ENCODE data around the gene TRIM14. TPM values are rescaled to one million over a fixed set of nuclear protein-coding genes. Genes with fewer than 3 reads are reported as not detected.

TRIM14 gene
- total RNA-seq, 1 experiment from 2014 or later = 12.5 TPM

- Histone ChIP-seq H3K9ac (ENCODE audit: extremely low read depth, insufficient read length, low read length) (no peak overlapping the region), H3K4ac (ENCODE audit: low read depth, low read length) (no peak overlapping the region), H3K9me3 (ENCODE audit: control insufficient read depth, low read depth, low read length) (no peaks in the 10 kb centered on the region), H3K27me3 (ENCODE audit: insufficient read depth, low read length) (no peaks in the 10 kb centered on the region), H4K91ac (ENCODE audit: insufficient read length, low read depth, low read length) (no peak overlapping the region), H3K79me1 (ENCODE audit: insufficient read depth, low read depth, low read length, poor library complexity, severe bottlenecking) (no peaks in the 10 kb centered on the region), H3K4me1 (ENCODE audit: insufficient read depth, low read length) (peaks cover 2% of the 10 kb centered on the region; the same call in 1 of the 2 replicates), H2BK20ac (ENCODE audit: low read depth, low read length, poor library complexity, severe bottlenecking) (no peak overlapping the region), H2BK5ac (ENCODE audit: insufficient read length, low read length) (no peak overlapping the region), H4K8ac (replicated peaks; ENCODE audit: insufficient read length, low read depth, low read length) (no peak overlapping the region), H2AK5ac (ENCODE audit: insufficient read length, low read length) (no peak overlapping the region), H4K5ac (ENCODE audit: insufficient read length, low read depth, low read length) (no peak overlapping the region), H3K79me2 (ENCODE audit: insufficient read depth, low read length) (no peaks in the 10 kb centered on the region), H3K27ac (ENCODE audit: insufficient read length, low read depth, low read length) (no peak overlapping the region), H2BK15ac (ENCODE audit: low read depth, low read length) (no peak overlapping the region), H3K23ac (ENCODE audit: insufficient read length, low read depth, low read length) (no peak overlapping the region), H2BK120ac (ENCODE audit: low read depth, low read length, poor library complexity, severe bottlenecking) (no peak overlapping the region), H2BK12ac (ENCODE audit: insufficient read length, low read depth, low read length) (no peak overlapping the region), H3K18ac (ENCODE audit: insufficient read length, low read depth, low read length) (no peak overlapping the region), H3K56ac (ENCODE audit: insufficient read length, low read depth, low read length) (no peak overlapping the region), H2AFZ (ENCODE audit: low read length) (no peak overlapping the region), H3K14ac (ENCODE audit: insufficient read depth, low read length) (no peak overlapping the region), H4K20me1 (ENCODE audit: control insufficient read depth, insufficient read depth, insufficient read length) (no peaks in the 10 kb centered on the region), H3T11ph (ENCODE audit: low read length) (no peak overlapping the region), H3K23me2 (ENCODE audit: insufficient read length, low read depth, low read length, poor library complexity, severe bottlenecking) (peaks cover 4% of the 10 kb centered on the region), H3K4me2 (ENCODE audit: insufficient read depth, insufficient read length, low read length) (no peak overlapping the region)
- peaks cover 1 to 15% (median 6%) of the 10 kb centered on the region in 3 experiments; a peak in 4 of 7 replicates for H3K36me3 Mint-ChIP-seq (ENCODE audit: insufficient read depth in 1 of 3, low read depth in 3 of 3)
- no peaks in the 10 kb centered on the region for H3K9me3 Mint-ChIP-seq
- peaks cover 3% of the 10 kb centered on the region; the same call in 1 of the 2 replicates for H3K27me3 Mint-ChIP-seq (ENCODE audit: low read depth)
- H3K27ac Mint-ChIP-seq = peak overlapping the region in 1 of 3 experiments; percentile 60; a peak in 1 of 7 replicates
- no peak for TF ChIP-seq CTCF (conservative IDR thresholded peaks at IDR 0.05)
- no CpG with 5 or more reads among the region's 16 CpGs for WGBS (ENCODE audit: extremely low coverage, insufficient read length, low lambda C conversion rate)
- H3K4me1 Mint-ChIP-seq = peaks cover 31 to 32% of the 10 kb centered on the region in 2 experiments
- no peak overlapping the region for H3K4me3 Mint-ChIP-seq
- no peak for DNase-seq
These were observed 24.2 kb downstream of the TRIM14 start for GRCh38 chr9:98094851-98095250.
